ENCODE measurements around the gene ADAMTS18. TPM values are rescaled to one million over a fixed set of nuclear protein-coding genes. Genes with fewer than 3 reads are reported as not detected.
"Not testable (repeated sequence)": the region's sequence is repeated elsewhere in the genome, so short reads cannot be mapped to it uniquely, and the experiment has no call there.

ADAMTS18 gene
- total RNA-seq, 1 experiment from 2014 or later = 0.06 TPM

DNA sequence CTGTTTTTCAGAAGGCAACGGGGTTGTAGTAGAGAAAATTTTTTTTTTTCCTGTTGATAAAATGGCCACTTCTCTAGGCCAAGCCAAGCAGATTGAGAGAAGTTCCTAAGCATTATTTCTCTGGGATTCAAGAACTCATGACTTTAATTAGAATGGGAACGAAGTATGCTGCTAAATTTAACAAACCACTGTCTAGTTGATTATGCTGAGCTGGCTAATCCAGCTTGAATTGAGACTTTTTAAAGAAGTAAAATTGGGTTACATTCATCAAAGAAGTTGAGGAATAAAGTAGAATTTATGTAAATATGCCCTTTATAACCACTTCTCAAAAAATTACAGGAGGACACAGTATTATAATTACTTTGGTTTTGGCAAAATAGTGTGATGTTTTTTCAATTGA, 152.5 kb downstream of the ADAMTS18 start:
- no peak for DNase-seq (ENCODE audit: low read depth)

GRCh38 chr16:77279316-77279715, 155.5 kb downstream of the ADAMTS18 start:
- DNase-seq (ENCODE audit: low read depth) = not testable (repeated sequence)

GRCh38 chr16:77277571-77277970, 157.3 kb downstream of the ADAMTS18 start:
- peak; percentile 29 for DNase-seq (ENCODE audit: low read depth)

GRCh38 chr16:77277141-77277540, 157.7 kb downstream of the ADAMTS18 start:
- peak; percentile 68 for DNase-seq (ENCODE audit: low read depth)

DNA sequence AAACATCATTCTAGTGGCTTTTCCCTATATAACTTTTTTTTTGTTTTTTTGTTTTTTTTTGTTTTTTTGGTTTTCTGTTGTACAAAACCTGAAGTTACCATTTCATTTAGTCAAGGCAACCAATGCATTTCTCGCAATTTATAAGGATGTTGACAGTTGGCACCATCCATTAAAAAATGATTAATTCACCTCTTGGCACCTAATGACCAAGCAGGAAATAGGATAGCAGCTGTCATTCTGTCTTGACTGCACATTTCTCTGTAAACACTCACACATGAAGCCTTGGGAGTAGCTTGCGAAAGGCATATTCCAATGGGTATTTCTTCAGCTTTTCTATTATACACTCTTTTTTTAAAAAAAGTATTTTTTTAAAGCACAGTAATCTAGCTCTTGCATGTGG, 158.2 kb downstream of the ADAMTS18 start:
- peak; percentile 75 for DNase-seq (ENCODE audit: low read depth)

GRCh38 chr16:77275303-77275702, 159.5 kb downstream of the ADAMTS18 start:
- not testable (repeated sequence) for DNase-seq (ENCODE audit: low read depth)

DNA sequence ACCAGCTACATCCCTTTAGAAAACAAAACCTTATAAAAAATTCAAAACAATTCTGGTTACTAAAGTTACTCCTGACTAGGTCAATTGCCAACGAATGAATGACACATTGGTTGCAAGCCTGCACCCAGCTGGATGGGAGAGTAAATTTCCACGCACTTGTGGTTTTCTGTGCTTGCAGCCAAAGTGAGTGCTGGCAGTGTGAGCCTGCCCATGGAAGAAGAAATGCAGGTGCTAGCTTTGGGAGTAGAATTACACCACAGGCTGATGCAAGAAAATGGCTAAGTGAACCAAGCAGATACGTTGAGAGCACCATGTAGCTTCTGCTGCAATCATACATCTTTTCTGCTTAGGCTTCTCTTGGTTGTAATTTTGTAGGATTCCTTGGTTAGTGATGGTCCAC, 161.0 kb downstream of the ADAMTS18 start:
- peak; percentile 82 for DNase-seq (ENCODE audit: low read depth)

DNA sequence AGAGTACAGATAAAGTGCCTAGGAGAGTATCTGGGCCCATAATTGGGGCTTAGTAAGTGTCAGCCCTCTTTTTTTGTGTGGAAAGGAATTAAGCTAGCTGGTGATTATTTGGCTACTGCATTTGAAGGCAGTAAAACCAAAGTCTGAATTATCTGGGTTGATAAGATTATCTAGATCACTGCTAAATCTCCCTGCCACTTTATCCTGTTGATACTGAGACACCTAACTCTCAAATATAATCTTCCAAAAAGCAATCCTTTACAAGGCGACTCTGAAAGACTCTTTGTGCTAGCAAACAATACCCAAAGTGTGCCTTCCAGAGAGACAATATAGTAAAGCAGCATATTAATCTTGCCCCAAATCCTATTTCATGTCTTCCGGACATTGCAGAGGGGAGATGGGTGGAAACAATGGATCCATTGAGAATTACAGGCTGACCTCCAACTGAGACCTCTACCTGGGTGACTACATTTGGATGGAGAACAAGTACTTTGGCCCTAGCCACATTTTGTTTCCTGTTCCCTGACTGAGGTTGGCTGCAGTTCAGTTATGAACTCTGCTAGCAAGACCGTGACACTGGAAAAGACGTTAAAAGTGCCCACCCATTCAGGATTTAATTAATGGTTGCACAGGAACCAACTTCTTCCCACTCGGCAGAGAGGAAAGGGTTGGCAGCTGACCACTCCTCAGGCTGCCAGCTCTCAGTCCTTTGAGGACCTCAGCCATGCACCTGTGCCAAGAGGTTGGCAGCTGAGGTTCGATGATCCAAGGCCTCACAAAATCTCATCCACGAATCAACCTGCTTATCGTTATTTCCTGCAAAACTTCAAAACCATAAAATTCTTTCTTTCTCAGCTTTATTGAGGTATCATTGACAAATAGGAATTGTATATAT, 163.1 kb downstream of the ADAMTS18 start:
- no peak for DNase-seq (ENCODE audit: low read depth)

DNA sequence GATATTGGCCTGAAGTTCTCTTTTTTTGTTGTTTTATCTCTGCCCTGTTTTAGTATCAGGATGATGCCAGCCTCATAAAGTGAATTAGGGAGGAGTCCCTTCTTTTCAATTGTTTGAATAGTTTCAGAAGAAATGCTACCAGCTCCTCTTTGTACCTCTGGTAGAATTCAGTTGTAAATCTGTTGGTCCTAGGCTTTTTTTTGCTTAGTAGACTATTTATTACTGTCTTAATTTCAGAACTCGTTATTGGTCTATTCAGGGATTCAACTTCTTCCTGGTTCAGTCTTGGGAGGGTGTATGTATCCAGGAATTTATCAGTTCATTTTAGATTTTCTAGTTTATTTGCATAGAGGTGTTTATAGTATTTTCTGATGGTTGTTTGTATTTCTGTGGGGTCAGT, 168.6 kb downstream of the ADAMTS18 start:
- DNase-seq (ENCODE audit: low read depth) = not testable (repeated sequence)

DNA sequence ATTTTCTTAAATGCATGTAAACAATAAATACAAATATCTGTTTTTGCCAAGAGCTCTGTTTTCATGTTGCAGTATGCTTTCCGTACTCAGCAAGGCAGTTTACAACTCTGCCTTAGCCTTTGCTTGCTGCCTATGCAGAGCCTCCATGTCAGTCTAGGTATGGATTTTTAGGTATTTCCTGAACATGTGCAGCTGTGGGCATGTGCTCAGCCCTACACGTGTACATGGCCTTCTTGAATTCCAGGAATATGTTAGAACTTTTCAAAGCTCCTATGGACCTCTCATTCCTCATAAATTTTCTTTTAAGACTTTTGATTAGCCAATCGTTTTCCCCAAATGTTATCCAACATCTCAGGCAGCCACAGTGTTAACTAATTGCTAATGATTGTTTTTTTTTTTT, 171.9 kb downstream of the ADAMTS18 start:
- no peak for DNase-seq (ENCODE audit: low read depth)

GRCh38 chr16:77250400-77250799, 184.4 kb downstream of the ADAMTS18 start:
- no peak for DNase-seq (ENCODE audit: low read depth)

DNA sequence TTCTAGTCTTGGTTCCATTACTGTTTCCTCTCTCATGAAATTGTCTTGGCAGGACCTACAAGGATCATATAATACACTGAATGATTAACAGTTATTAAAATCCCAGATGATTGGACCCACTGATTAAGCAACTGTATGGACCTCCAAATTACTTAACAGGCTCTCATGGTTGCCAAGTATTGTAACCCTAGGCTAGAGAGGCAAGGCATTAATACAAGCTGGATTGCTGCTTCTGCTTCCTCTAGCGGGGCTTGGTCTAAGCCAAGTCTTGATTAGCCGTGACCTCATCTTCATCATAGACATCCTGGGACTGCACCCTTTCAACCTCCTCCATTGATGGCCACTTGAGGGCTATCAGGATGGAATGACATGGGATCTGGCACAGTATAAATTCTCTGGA, 188.7 kb downstream of the ADAMTS18 start:
- no peak for DNase-seq (ENCODE audit: low read depth)

DNA sequence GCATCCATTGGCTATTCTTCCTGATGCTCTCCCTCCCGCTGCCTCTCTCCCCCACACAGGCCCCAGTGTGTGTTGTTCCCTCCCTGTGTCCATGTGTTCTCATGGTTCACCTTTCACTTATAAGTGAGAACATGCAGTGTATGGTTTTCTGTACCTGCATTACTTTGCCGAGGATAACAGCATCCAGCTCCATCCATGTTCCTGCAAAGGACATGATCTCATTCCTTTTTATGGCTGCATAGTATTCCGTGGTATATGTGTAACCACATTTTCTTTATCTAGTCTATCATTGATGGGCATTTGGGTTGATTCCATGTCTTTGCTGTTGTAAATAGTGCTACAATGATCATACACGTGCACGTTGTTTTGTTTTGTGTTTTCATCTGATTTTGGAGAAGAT, 192.4 kb downstream of the ADAMTS18 start:
- DNase-seq (ENCODE audit: low read depth) = not testable (repeated sequence)

- DNase-seq (ENCODE audit: low read depth) = no peak
Measured at GRCh38 chr16:77238593-77238992, 196.2 kb downstream of the ADAMTS18 start.

GRCh38 chr16:77236063-77236511, 198.7 kb downstream of the ADAMTS18 start:
- DNase-seq (ENCODE audit: low read depth) = peak; percentile 66

GRCh38 chr16:77234611-77235010, 200.2 kb downstream of the ADAMTS18 start:
- no peak for DNase-seq (ENCODE audit: low read depth)

- DNase-seq (ENCODE audit: low read depth) = no peak
Measured at GRCh38 chr16:77233799-77234519, 200.9 kb downstream of the ADAMTS18 start.

Other genes with a start within 250 kb of the ADAMTS18 start
- gene MON1B, start 243.8 kb downstream of the ADAMTS18 start, total RNA-seq (2014; rRNA removed) = 12.2 and 13.1 TPM in 2 replicates
- 0.40 and 0.45 TPM in 2 replicates for gene SYCE1L, start 235.6 kb downstream of the ADAMTS18 start, total RNA-seq (2014; rRNA removed)